Measurements from ENCODE around the gene PDE11A.

PDE11A gene

GRCh38 chr2:177592397-177592796, 480.2 kb downstream of the PDE11A start:
- DNase-seq, result no peak

- no peak for DNase-seq
Observed at GRCh38 chr2:177589186-177589585, 483.4 kb downstream of the PDE11A start.

GRCh38 chr2:177588671-177589070, 483.9 kb downstream of the PDE11A start:
- DNase-seq, result no peak

GRCh38 chr2:177587371-177587770, 485.2 kb downstream of the PDE11A start:
- DNase-seq, result no peak

GRCh38 chr2:177586154-177586553, 486.4 kb downstream of the PDE11A start:
- no peak for DNase-seq

- no peak for DNase-seq
Observed at GRCh38 chr2:177585234-177585863, 487.2 kb downstream of the PDE11A start.

- DNase-seq, result no peak
Observed at GRCh38 chr2:177584030-177584692, 488.4 kb downstream of the PDE11A start.

GRCh38 chr2:177582000-177582399, 490.6 kb downstream of the PDE11A start:
- DNase-seq, result no peak

- no peak for DNase-seq
Observed at GRCh38 chr2:177579486-177580036, 493.0 kb downstream of the PDE11A start.

GRCh38 chr2:177578454-177578853, 494.1 kb downstream of the PDE11A start:
- DNase-seq, result no peak

- no peak for DNase-seq
Observed at GRCh38 chr2:177577075-177577474, 495.5 kb downstream of the PDE11A start.

- DNase-seq, result no peak
Observed at GRCh38 chr2:177575358-177575757, 497.2 kb downstream of the PDE11A start.

GRCh38 chr2:177574356-177574755, 498.2 kb downstream of the PDE11A start:
- no peak for DNase-seq
